ENCODE measurements around the gene AGAP2.
A peak's percentile ranks its signal among the peaks of the same experiment; 100 is the strongest.
"Not testable (repeated sequence)": the region's sequence is repeated elsewhere in the genome, so short reads cannot be mapped to it uniquely, and the experiment has no call there.

The AGAP2 gene

DNA sequence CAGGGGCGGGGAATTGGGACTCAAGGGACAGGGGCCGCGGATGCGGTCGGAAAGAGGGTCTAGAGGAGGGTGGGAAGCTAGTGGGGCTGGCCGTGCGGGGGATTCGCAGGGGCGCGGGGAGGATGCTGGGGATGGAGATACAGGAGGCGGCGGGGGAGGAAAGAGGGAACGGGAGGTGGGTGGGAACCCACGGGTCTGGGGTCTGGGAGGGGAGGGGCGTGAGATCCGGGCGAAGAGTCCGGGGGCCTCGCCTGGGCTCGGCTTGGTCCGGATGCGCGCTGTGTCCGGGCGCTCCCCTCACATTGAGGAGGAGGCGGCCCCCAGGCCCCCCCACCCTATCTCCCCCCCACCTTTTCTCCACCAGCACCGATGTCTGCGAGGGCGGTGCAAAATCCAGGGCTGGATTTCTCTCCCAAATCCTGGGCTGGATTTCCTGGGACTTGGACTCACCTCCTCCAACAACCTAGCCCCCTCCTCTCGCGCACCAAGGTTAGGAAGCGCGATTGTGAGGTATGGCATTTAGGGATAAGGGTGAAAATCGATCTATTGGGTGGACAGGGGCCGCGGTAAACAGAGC is at the start of gene AGAP2:
TSS of gene AGAP2 (minus strand) at position 82 of the 577 bp plus-strand sequence. CDS start 496 bp downstream, outside the sequence.
- DNase-seq, result no peak

DNA sequence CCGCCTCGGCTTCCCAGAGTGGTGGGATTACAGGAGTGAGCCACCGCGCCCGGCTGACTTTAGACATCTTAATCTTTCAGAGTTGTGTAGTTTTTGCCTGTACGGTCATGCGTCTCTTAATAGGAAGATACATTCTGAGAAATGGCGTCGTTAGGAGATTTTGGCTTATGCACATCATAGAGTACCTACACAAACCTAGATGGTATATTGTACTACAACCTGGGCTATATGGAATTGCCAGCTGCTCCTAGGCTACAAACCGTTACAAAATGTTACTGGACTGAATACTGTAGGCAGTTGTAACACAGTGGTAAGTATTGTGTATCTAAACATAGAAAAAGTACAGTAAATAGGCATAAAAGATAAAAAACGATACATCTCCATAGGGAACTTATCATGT is 45.3 kb upstream of the AGAP2 start:
- DNase-seq, result no peak

DNA sequence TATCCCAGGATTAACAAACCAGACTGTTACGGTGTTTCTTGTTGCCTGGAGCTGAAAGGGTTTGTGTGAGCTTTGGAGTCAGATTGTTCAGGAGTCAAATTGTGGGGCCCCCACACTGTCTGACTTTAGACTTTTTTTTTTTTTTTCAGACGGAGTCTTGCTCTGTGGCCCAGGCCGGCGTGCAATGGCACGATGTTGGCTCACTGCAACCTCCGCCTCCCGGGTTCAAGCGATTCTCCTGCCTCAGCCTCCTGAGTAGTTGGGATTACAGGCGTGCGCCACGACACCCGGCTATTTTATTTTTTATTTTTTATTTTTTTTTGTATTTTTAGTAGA is 44.9 kb upstream of the AGAP2 start:
- no peak for DNase-seq

DNA sequence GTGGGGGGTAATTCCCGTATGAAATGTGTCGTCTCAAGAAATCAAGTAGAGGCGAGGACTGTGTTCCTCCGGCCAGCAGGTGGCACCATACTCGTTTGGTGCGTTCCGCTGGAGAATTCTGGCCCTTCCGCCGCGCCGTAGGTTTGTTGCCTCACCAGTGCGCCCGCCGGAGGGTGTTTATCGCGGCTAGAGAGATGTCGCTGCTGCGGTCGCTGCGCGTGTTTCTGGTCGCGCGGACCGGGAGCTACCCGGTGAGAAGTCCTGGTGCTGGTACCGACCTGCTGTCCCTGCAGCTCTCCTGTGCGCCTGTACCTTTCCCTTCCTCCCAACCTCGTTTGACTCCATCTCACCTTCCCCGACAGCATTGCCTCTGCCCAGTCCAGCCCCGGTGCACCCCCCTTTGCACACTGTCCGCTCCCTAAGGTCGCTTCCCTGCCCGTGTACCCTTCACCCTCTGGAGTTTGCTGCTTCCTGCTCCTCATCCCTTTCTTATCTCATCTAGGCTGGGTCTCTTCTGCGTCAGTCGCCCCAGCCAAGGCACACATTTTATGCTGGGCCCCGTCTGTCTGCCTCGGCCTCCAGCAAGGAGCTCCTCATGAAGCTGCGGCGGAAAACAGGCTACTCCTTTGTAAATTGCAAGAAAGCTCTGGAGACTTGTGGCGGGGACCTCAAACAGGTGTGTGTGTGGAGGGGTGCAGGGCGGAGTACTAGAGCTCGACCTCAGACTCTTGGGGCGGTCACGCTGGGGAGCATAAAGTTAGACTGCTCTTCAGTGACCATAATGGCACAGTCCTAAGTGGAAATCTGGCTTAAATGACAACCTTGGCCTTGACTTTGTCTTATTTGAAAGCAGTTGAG is 44.3 kb upstream of the AGAP2 start, which contains the start of gene TSFM:
TSS of gene TSFM (plus strand) at position 180 of the 858 bp plus-strand sequence. CDS start at position 195, 15 bp downstream.
- DNase-seq, result peak; percentile 97

DNA sequence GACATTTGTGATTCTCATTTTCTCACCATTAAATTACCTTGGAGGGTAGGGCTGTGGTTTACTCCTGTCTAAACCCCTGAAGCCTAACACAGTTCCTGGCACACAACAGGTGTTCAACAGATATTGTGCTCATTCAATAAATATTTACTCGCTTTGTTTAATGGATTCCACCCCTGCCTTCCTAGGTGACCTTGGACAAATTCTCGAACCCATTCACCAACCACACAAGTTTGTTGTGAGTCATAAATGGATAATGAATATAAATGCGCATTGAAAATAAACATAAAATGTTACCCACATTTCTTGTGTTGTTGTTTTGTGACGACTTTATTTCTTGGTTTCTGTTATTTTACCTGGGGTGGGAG is 43.7 kb upstream of the AGAP2 start:
- no peak for DNase-seq

DNA sequence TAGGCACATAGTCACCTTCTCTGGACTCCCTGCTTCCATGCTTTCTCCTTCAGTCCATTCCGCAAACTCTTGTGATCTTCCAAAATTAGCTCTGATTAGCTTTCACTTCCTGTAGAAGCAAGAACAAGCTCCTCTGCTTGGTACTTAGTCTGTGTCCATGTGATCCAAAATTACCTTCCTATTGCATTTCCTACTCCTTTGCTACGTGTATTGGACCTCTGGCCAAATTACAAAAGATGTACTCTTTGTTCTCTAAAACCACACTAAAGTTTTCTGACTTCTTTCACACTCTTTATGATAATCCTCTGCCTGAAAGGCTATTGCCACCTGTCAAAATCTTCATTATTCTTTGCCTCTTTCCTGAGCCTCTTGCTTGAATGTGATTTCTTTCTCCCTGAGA is 43.3 kb upstream of the AGAP2 start:
- no peak for DNase-seq

DNA sequence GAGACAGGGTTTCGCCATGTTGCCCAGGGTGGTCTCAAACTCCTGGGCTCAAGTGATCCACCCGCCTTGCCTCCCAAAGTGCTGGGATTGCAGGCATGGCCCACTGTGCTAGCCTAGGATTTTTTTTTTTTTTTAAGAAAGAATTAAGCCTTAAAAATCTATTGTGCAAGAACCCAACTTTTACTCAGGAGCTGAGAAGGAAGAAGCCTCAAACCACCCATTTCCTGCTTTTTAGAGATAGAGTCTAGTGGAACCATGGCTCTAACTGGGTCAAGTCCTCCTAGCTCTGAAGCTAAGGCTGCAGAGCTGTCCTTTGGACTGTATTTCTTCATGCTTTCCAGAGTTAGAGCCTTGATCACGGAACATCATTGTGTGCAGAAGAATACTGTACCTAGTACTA is 42.7 kb upstream of the AGAP2 start:
- DNase-seq, result no peak

DNA sequence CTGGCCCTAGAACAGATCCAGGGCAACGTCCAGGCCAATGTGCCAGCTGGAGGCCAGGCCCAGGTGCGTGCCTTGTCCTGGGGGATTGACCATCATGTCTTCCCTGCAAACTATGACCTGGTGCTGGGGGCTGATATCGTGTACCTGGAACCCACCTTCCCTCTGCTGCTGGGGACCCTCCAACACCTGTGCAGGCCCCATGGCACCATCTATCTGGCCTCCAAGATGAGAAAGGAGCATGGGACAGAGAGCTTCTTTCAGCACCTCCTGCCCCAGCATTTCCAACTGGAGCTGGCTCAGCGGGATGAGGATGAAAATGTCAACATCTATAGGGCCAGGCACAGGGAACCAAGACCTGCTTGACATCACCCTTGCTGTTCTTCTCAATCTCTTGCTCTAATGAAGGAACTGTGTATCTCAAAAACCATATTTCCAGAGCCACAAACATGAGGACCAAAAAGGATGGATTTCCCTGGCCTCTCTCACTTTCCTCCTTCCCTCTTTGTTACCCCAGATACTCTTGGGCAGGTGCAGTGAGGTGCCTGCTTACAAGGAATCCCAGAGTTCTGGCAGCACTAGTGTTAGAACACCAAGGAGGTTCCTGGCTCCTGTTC is 41.8 kb upstream of the AGAP2 start:
- no peak for DNase-seq

DNA sequence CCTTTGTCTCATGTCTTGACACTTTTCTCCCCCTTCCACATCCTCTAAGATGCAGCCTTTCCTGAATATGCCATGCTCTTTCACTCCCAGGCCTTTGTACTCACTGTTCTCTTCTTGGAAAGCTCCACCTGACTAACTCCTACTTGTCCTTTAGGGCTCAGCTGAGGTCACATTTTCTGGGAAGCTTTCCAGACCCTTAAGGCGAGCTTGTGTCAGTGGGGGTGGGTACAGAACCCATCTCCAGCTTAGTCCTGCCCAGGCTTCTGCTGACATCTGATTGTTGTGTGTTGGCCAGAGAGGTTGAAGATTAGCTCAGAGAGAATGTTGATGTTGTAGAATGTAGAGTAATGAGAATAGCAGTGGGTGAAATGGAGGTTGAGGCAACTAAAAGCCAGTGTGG is 41.2 kb upstream of the AGAP2 start:
- no peak for DNase-seq

DNA sequence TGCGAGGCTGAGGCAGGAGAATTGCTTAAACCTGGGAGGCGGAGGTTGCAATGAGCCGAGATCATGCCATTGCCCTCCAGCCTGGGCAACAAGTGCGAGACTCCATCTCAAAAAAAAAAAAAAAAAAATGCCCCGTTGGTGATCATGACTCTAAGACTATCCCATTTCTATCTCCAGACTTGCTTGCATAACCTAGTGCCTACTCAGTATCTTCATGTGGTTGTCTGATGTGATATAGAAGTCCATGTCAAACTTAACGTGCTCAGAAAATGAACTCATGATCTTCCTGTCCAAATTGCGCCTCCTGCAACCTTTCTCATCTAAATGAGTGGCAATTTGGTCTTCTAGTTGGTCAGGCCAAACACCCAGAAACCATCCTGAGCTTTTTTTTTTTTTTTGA is 39.4 kb upstream of the AGAP2 start:
- no peak for DNase-seq

DNA sequence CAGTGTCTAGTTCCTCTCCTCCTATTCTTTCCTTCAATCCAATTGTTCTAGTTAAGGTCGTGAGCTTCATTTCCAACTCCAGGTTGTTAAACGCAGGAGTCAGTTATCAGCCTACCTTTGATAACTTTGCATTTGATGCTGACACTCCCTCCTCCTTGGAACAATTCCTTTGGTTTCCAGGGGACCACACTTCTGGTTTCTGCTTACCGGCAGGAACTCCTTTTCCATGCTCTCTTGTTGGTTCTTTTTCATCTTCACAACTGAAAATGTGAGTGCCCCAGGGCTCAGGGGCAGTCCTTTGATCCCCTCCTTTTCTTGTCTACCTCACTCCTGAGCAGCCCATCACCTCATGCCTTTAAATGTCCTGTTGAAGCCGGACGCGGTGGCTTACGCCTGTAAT is 38.8 kb upstream of the AGAP2 start:
- no peak for DNase-seq

DNA sequence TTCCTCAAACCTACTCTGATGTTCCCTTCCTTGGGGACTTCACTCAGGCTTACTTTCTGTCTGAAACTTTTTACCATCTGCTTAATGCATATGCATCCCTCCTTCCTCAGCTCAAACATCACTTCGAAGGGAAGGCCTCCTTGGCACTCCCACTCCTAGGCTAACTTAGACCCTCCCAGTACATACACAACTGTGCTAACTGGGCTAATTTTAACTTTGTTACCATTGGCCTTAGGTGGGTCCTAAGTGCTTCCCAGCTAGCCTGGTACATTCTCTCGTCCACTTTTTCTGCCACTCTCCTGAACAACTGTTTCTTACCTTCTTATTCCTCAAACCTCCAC is 37.7 kb upstream of the AGAP2 start:
- no peak for DNase-seq

DNA sequence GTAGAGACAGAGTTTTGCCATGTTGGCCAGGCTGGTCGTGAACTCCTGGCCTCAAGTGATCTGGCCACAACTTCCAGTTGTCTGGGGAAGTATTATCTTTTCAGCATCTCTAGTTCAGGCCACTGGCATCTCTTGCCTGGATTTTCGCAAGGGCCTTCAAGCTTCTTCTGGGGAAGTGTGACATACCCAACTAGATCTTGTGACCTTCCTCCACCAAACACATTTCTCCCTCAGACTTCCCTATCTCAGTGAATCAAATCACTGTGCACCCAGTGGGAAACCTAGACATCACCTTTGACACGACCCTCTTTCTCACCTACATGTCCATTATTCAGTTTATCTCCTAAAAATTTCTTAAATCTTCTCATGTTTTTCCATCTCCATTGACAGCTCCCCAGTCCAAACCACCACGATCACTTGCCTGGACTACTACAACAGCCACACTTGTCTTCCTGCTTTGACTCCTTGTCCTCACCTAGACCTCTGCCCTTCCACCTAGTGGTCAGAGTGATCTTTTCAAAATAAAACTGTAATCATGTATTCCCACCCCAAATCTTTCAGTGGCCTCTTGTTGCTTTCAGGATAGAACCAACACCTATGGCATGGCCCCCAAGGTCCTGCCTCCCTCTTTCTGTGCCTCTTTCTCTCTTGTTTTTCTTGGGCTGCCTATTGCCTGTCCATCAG is 37.2 kb upstream of the AGAP2 start:
- no peak for DNase-seq

DNA sequence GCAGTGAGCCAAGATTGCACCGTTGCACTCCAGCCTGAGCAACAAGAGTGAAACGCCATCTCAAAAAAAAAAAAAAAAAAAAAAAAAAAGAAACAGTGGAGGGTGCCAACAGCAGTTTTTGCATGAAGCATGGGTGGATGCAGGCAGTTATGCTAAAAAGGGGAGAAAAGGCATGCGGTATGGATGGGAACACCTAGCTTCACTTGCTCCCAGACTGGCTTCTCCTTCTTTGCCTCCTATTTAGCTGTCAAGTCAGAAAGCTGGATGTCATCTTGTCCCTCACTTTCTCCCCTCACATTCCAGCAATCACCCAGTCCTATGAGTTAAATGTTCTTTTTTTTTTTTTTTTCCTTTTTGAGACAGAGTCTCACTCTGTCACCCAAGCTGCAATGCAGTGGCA is 36.5 kb upstream of the AGAP2 start:
- DNase-seq, result no peak

DNA sequence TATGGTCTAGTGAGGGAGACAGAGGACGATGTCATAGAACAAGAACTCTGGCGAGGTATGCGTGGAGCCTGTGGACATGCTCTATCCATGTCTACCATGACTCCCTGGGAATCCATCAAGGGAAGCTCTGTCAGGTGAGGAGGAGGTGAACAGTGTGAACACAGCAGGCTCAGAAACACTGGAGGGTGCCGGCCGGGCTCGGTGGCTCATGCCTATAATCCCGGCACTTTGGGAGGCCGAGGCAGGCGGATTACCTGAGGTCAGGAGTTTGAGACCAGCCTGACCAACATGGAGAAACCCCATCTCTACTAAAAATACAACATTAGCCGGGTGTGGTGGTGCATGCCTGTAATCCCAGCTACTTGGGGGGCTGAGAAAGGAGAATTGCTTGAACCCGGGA is 36.1 kb upstream of the AGAP2 start:
- DNase-seq, result not testable (repeated sequence)

DNA sequence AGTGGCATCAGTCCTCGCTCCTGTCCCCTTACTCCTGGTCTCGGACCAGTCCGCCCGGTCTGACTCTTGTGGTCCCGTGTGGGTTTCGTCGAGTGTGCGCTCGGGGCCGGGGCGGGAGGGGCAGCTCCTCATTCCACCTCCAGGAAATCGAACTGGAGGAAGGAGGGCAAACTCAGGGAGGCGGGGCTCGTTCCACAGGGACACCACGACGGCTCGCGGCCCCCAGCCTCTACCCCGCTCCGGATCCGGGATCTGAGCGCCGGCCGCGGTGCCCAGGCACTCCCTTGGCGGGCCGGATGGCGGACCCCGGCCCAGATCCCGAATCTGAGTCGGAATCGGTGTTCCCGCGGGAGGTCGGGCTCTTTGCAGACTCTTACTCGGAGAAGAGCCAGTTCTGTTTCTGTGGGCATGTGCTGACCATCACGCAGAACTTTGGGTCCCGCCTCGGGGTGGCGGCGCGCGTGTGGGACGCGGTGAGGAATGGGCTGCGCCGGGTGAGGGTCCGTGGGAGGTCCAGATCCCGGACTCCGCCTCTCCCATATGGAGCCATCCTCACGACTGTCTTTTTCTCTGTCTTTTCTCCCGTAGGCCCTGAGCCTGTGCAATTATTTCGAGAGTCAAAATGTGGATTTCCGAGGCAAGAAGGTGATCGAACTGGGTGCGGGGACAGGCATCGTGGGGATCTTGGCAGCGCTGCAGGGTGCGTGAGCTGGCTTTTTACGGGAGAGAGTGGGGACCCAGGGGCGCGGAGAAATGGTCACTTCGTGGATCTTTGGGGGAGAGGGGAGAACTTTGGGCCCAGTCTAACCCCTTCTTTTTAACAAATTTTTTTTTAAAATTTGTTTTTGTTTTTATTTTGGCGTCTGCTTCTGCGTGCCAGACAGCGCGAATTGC is 34.1 kb upstream of the AGAP2 start, which contains the start of gene EEF1AKMT3:
TSS of gene EEF1AKMT3 (plus strand) at position 186 of the 894 bp plus-strand sequence. CDS start at position 297, 111 bp downstream.
- DNase-seq, result peak; percentile 33

DNA sequence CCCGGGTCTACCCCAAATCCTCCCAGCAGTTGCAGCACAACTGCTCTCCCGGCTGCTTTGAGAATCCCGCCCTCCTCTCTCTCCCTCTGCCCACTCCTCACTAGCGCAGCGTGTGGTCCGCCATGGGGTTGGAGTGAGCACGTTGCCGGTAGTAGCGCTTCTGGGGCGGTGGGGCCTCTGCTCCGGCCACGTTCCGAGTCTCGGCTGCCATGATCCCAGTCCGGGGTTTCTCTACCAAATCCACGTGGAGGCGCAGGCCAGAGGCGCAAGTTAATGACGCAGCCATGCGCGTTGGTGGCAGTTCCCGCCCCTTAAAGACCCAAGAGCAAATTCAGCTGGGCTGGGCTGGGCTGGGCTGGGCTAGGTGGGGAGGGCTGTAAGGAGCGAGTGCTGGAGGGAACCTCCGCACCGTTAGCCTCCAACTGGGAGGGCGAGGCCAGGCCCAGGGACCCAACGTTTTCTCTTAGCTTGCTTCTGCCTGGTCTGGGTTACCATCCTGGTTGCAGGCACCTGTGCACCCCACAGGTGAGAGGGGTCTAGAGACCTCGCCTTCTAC is 33.4 kb upstream of the AGAP2 start, which contains the start of gene METTL1:
TSS of gene METTL1 (minus strand) at position 233 of the 556 bp plus-strand sequence. CDS start at position 211, 22 bp downstream.
- DNase-seq, result peak; percentile 91

DNA sequence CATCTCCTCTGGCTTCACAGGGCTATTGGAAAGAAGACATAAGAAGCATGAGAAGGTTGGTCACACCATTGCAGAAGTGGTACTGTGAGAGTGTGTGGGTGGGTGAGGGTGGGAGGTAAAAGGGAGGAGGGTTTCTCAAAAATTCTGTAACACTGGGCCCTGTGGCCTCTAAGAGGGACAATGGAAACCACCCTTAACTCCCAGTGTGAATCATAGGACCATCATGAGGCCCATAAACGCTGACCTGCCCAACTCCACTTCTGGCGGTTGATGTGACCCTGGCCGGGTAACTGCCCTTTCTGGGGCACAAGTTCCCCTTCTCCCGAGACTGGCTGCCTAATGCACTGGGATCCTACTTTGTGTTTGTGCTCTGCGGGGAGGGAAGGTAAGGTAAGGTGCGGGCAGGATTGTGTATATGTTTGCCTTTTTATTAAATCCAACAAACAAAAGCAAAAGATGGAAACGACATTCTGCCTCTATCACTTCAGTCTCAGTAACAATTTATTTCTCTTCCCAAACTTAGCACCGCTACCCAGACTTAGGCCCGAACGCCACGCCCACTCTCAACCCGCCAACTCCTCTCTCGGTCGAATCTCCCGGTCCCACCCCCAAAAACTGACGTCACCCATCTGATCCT is 32.8 kb upstream of the AGAP2 start:
- peak; percentile 85 for DNase-seq

DNA sequence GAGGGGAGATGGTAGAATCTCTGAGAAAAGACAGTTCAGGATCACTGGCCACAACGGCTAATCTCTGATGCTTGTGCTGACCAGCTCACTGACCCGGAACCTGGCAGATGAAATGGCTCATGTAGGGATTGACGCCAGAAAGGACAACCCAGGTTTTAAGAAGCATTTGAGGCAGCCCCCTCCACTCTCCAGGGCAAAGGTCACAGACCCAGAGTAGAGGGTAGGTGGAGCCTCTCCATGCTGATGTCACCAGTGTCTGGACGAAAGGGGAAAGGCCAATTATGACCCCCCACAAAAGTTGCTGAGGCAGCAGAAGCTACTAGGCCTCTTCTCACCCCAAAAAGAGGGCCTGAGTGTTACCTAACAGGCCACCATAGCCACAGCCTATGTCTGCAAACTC is 32.2 kb upstream of the AGAP2 start:
- DNase-seq, result no peak

DNA sequence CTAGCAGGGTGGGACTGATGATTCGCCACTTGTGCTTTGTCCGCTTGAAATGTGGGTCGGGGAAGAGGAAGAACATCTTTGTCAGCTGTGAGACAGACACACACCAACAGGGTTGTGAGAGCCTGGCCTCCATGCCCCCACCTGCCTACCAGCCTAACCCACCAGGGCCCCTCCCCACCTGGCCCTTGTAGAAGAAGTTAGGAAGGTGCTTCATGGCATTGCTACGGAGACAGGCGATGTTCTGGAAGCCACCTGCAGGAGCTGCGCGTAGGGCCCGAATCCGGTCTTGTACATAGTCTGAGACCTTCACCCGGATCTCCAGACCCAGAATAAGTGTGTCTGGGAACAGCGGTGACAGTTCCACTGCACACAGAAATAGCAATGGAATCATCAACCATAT is 31.1 kb upstream of the AGAP2 start:
- no peak for DNase-seq

DNA sequence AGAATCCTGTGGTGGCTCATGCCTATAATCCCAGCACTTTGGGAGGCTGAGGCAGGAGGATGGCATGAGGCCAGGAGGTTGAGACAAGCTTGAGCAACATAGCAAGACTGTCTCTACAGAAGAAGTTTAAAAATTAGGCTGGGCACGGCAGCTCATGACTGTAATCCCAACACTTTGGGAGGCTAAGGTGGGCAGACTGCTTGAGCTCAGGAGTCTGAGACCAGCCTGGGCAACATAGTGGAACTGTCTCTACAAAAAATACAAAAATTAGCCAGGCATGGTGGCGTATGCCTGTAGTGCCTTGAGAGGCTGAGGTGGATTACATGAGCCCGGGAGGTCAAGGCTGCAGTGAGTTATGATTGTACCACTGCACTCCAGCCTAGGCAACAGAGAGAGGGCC is 29.3 kb upstream of the AGAP2 start:
- no peak for DNase-seq

DNA sequence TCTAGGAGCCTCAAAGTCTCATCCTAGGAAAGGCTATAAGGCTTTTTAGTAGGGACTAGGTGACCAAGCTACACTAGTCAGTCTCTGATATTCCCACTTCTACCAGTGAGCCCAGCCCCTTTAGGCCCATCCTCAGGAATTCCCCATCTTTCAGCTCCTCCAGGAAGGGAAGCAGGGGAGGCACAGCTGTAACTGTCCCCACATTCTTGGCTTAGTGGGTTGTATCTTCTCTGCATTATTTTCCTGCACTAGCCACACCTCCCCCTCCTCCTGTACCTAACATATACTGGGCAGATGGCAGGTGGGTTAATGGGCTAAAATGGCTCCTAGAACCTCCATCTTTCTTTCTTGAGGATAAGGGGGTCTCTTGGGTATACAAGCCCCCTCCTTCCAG is 28.8 kb upstream of the AGAP2 start:
- DNase-seq, result no peak

All from CD4-positive, alpha-beta T cell treated with Interleukin-12 subunit alpha and Interleukin-12 subunit beta, for 1 hour (primary cell).